K562 (cell line): ENCODE results near the gene PKDREJ. TPM values are rescaled to one million over a fixed set of nuclear protein-coding genes. Genes with fewer than 3 reads are reported as not detected.
A peak's percentile ranks its signal among the peaks of the same experiment; 100 is the strongest.

ENCODE experiments used
- ATAC-seq: fragments of 200-7000 bp; cut with Tn5 transposase; 3 replicates; pipeline ENCODE4 v1.9.1; 2020; ENCODE audit warnings: moderate library complexity
- BruUV-seq: library from RNA; stranded (reverse); fragments of 400-500 nt; replicated peaks from 2 replicates; lab custom pipeline; 2021; lab: Mats Ljungman, UMichigan
- CTCF ChIA-PET: fragments of 300-600 bp; formaldehyde crosslinking; extraction: SDS; loops from one replicate; lab custom pipeline; 2021; ENCODE audit warnings: low intra/inter-chr PET ratio; lab: Yijun Ruan, JAX
- POLR2A ChIA-PET: fragments of 300-600, 350-650 bp; sonication (Branson Sonifier 250); formaldehyde crosslinking; extraction: SDS; loops from one replicate; lab custom pipeline; 2021; ENCODE audit warnings: antibody characterized with exemption, inconsistent platforms; lab: Yijun Ruan, JAX
- DNase-seq, 4 experiments: peaks; one replicate each; pipeline versions ENCODE4 v3.0.0 to v3.0.0-alpha.2; 2011 to 2018; ENCODE audit warnings: low spot score in 3 of 4, mixed read lengths in 3 of 4; ENCODE audit errors: extremely low read depth in 1 of 4
- FAIRE-seq: peaks from 2 replicates; lab custom pipeline; 2011; peaks lifted over from hg19 to GRCh38; lab: Jason Lieb, UNC
- H2AFZ ChIP-seq: 2 replicates; pipeline ENCODE4 v1.6.0; 2011; ENCODE audit warnings: low read depth, low read length, control low read depth, inconsistent platforms
- H3K27ac ChIP-seq: fragments of 200-600 bp; 3 replicates; pipeline ENCODE4 v1.8.0; 2011; ENCODE audit warnings: low read depth, mild to moderate bottlenecking, control low read depth, inconsistent platforms, low read length, moderate library complexity, mixed read lengths; ENCODE audit errors: extremely low read depth
- H3K27me3 ChIP-seq, 2 experiments: fragments of 300-600 bp in 1 of 2; 2 replicates in 1 of 2; 3 replicates in 1 of 2; pipeline versions ENCODE4 v1.6.0 to v1.8.0; 2011; ENCODE audit warnings: inconsistent platforms in 2 of 2, low read length in 2 of 2, mild to moderate bottlenecking in 1 of 2, mixed read lengths in 1 of 2, moderate library complexity in 1 of 2; ENCODE audit not compliant: control insufficient read depth in 2 of 2, insufficient read depth in 2 of 2
- H3K36me3 ChIP-seq: fragments of 300-600 bp; 3 replicates; pipeline ENCODE4 v1.8.0; 2011; ENCODE audit warnings: mild to moderate bottlenecking, low read length, inconsistent platforms; ENCODE audit not compliant: control insufficient read depth, insufficient read depth
- H3K4me1 ChIP-seq, 2 experiments: fragments of 200-600 bp in 1 of 2; replicated peaks in 1 of 2; 2 replicates in 1 of 2; 3 replicates in 1 of 2; pipeline versions ENCODE4 v1.5.1 to v1.8.0; 2011; ENCODE audit warnings: inconsistent platforms in 2 of 2, low read length in 2 of 2, mild to moderate bottlenecking in 1 of 2, mixed read lengths in 1 of 2, moderate library complexity in 1 of 2; ENCODE audit not compliant: control insufficient read depth in 2 of 2, insufficient read depth in 2 of 2
- H3K4me2 ChIP-seq: 2 replicates; pipeline ENCODE4 v1.6.1; 2011; ENCODE audit warnings: low read length, control low read depth, inconsistent platforms, mixed read lengths; ENCODE audit not compliant: insufficient read depth
- H3K4me3 ChIP-seq: fragments of 200-600 bp; sonication (generic), shearing (Covaris generic); 2 replicates; pipeline ENCODE4 v1.5.1; 2016; ENCODE audit warnings: control low read depth, inconsistent platforms
- H3K79me2 ChIP-seq: fragments of 200-600 bp; 3 replicates; pipeline ENCODE4 v1.8.0; 2011; ENCODE audit warnings: low read length, inconsistent platforms; ENCODE audit not compliant: control insufficient read depth, insufficient read depth
- H3K9ac ChIP-seq, 2 experiments: 2 replicates each; pipeline versions ENCODE4 v1.6.0 to v1.6.1; 2011; ENCODE audit warnings: low read depth in 2 of 2, low read length in 2 of 2, control low read depth in 1 of 2, inconsistent platforms in 1 of 2, mild to moderate bottlenecking in 1 of 2, mixed read lengths in 1 of 2; ENCODE audit not compliant: insufficient read depth in 1 of 2
- H3K9me1 ChIP-seq: one replicate; pipeline ENCODE4 v1.6.0; 2011; ENCODE audit warnings: inconsistent platforms, mild to moderate bottlenecking, low read length, moderate library complexity; ENCODE audit not compliant: control insufficient read depth, insufficient read depth
- H3K9me3 ChIP-seq: replicated peaks from 2 replicates; pipeline ENCODE4 v1.5.1; 2011; ENCODE audit warnings: low read depth, low read length, inconsistent platforms; ENCODE audit not compliant: control insufficient read depth, insufficient read depth
- H4K20me1 ChIP-seq: replicated peaks from 2 replicates; pipeline ENCODE4 v1.6.1; 2011; ENCODE audit warnings: low read length, inconsistent platforms, mixed read lengths; ENCODE audit not compliant: control insufficient read depth, insufficient read depth
- CBX1 ChIP-seq: sonication (generic); IDR thresholded peaks from 2 replicates; pipeline ENCODE4 v1.6.1; 2016; ENCODE audit warnings: antibody characterized with exemption, low read depth, mild to moderate bottlenecking
- HDAC2 ChIP-seq: fragments of 450-650 bp; IDR thresholded peaks from 2 replicates; pipeline ENCODE4 v1.6.1; 2016; ENCODE audit warnings: mild to moderate bottlenecking
- POLR2G ChIP-seq: fragments of 200-400 bp; formaldehyde crosslinking; IDR thresholded peaks from 2 replicates; pipeline ENCODE4 v1.6.1; 2017; ENCODE audit warnings: low read depth, mild to moderate bottlenecking, antibody characterized with exemption, low read length, moderate library complexity
- PYGO2 ChIP-seq: fragments of 450-650 bp; IDR thresholded peaks from 2 replicates; pipeline ENCODE4 v1.6.1; 2016; ENCODE audit warnings: mild to moderate bottlenecking, missing genetic modification characterization, moderate library complexity, missing compliant biosample characterization
- RBFOX2 ChIP-seq: fragments of 200-400 bp; formaldehyde crosslinking; IDR thresholded peaks from 2 replicates; pipeline ENCODE4 v1.6.1; 2017; ENCODE audit warnings: low read depth, mild to moderate bottlenecking, low read length, moderate library complexity
- STAT6 ChIP-seq: sonication (generic); formaldehyde crosslinking; IDR thresholded peaks from 2 replicates; pipeline ENCODE4 v1.8.1; 2023; ENCODE audit warnings: mild to moderate bottlenecking, missing genetic modification reagents
- TAF15 ChIP-seq: fragments of 200-400 bp; formaldehyde crosslinking; IDR thresholded peaks from 2 replicates; pipeline ENCODE4 v1.6.1; 2017; ENCODE audit warnings: mild to moderate bottlenecking, low read depth, low read length, moderate library complexity
- TOE1 ChIP-seq, 2 experiments: fragments of 450-650 bp in 1 of 2; sonication (generic) in 1 of 2; formaldehyde crosslinking in 1 of 2; IDR thresholded peaks; 2 replicates each; pipeline versions ENCODE4 v1.7.1 to v1.8.0; 2016 to 2022; ENCODE audit warnings: borderline replicate concordance in 2 of 2, mild to moderate bottlenecking in 2 of 2, antibody characterized with exemption in 1 of 2, inconsistent platforms in 1 of 2, low read depth in 1 of 2, missing genetic modification reagents in 1 of 2, moderate library complexity in 1 of 2
- ZKSCAN8 ChIP-seq: fragments of 200-800 bp; sonication (Bioruptor generic); IDR thresholded peaks from 2 replicates; pipeline ENCODE4 v1.6.1; 2016; ENCODE audit warnings: missing genetic modification characterization, missing compliant biosample characterization
- ZNF592 ChIP-seq: fragments of 450-650 bp; IDR thresholded peaks from 2 replicates; pipeline ENCODE4 v1.6.1; 2017; ENCODE audit warnings: antibody characterized with exemption, mild to moderate bottlenecking
- WGBS: fragments of 100-300 bp; shearing (Covaris generic); methylation state at CpG from one replicate; pipeline ENCODE4 v1.1.6; 2016; ENCODE audit warnings: low coverage, mixed read lengths; ENCODE audit not compliant: insufficient coverage; ENCODE audit errors: missing lambda C conversion rate; 5-methylcytosine and 5-hydroxymethylcytosine counted together
- in situ Hi-C: fragments of 300-500 bp; cut with MboI; formaldehyde crosslinking; loops from 4 replicates; pipeline ENCODE4 v1.15.0; 2018; ENCODE audit warnings: inconsistent platforms, mixed read lengths
- intact Hi-C: fragments of 100-400 bp; cut with micrococcal nuclease; formaldehyde crosslinking; loops from 2 replicates; pipeline ENCODE4 v1.14.2; 2022
- polyA plus RNA-seq, 8 experiments: library from polyadenylated mRNA; depleted of rRNA in 4 of 8; stranded (reverse) in 5 of 8; unstranded in 3 of 8; fragments of >200 nt; fragmentation: Nextera tagmentation in 2 of 8; fragmentation: Illumina TruSeq in 1 of 8; extraction: Ambion mirVana in 2 of 8; extraction: Trizol in 1 of 8; gene quantifications; 2 replicates each; pipeline versions ENCODE4 v1.2.1 to v1.2.3, GENCODE V29; 2011 to 2014; ENCODE audit warnings: inconsistent platforms in 1 of 8, missing spikeins in 1 of 8
- total RNA-seq, 7 experiments: library from RNA; depleted of rRNA in 6 of 7; stranded (reverse); fragments of >200 nt in 6 of 7; fragmentation: Illumina TruSeq in 2 of 7; extraction: Trizol in 2 of 7; gene quantifications; 2 replicates each; pipeline versions ENCODE4 v1.2.1 to v1.2.3, GENCODE V29; 2011 to 2021; ENCODE audit warnings: low replicate concordance in 1 of 7

PKDREJ gene
- total and polyA plus RNA-seq, 9 of the 15 experiments (the other 6 are each of a cell fraction or from before 2014, with no cell fraction given) = 0.03 TPM; not detected in 8

- ATAC-seq (no peak), FAIRE-seq (no peak), DNase-seq (no peak)
- Histone ChIP-seq H3K27ac (no peak overlapping the region), H3K36me3 (peaks cover 22% of the 10 kb centered on the region; the same call in 2 of the 3 replicates), H3K9me3 (no peaks in the 10 kb centered on the region), H3K4me3 (no peak overlapping the region), H3K4me2 (no peak overlapping the region), H3K79me2 (no peaks in the 10 kb centered on the region), H4K20me1 (no peaks in the 10 kb centered on the region), H3K9me1 (no peaks in the 10 kb centered on the region), H3K27me3 (no peaks in the 10 kb centered on the region), H3K9ac (peak overlapping the region in 1 of 2 experiments; percentile 17; a peak in 1 of 4 replicates), H2AFZ (no peak overlapping the region), H3K4me1 (peaks cover 0 to 19% of the 10 kb centered on the region in 2 experiments; a peak in 2 of 5 replicates)
- WGBS = 91% methylated on average over 8 of the region's 17 CpGs
- TF ChIP-seq STAT6 (no peak), ZNF592 (no peak), TAF15 (no peak), HDAC2 (no peak), RBFOX2 (0 out of 2 replicates have a peak, but pooled peaks have one; percentile 9), POLR2G (peak; percentile 45; the same call in 1 of the 2 replicates), ZKSCAN8 (no peak), CBX1 (no peak), TOE1 (IDR thresholded peaks at IDR 0.05; ENCODE audit: borderline replicate concordance) (no peak), TOE1 (CRISPR knock-in tag; IDR thresholded peaks at IDR 0.05; ENCODE audit: borderline replicate concordance, low read depth) (no peak), PYGO2 (no peak)
- intact Hi-C loops (no loop called here), in situ Hi-C loops (no loop called here)
- BruUV-seq = no TSS peak
- ChIA-PET CTCF (no interaction called here), POLR2A (interaction anchor here (0.6 to 1.0 kb wide), 5 partner anchors 16 to 413 kb away, joined by 3 to 5 read pairs (median 3); no protein-coding TSS in a partner anchor)
These were observed 27.1 kb upstream of the PKDREJ start for GRCh38 chr22:46290121-46290842.
